Stimulated activated CD4-positive, alpha-beta T cell treated with anti-CD3 and anti-CD28 coated beads, Interleukin-12 subunit alpha, Interleukin-12 subunit beta, amount 100 ng/mL, for 24 hours (primary cell): ENCODE data around the gene PILRA.

Source experiments
- DNase-seq, 2 experiments: peaks; one replicate each; pipeline ENCODE4 v3.0.0-alpha.2; 2020; ENCODE audit warnings: low read depth in 2 of 2

Gene PILRA

DNA sequence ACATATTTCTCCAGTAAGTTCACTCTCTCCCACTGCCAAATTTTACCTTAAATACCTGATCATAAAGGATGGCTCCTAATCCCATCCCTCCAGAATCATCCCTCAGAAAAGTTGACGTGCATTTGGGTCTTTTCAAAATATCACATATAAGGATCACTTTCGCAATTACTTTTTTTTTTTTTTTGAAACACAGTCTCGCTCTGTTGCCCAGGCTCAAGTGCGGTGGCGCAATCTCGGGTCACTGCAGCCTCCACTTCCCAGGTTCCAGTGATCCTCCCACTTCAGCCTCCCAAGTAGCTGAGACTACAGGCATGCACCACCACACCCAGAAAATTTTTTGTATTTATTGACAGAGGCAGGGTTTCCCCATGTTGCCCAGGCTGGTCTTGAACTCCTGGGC lies 37.8 kb downstream of the PILRA start:
- no peak for DNase-seq

DNA sequence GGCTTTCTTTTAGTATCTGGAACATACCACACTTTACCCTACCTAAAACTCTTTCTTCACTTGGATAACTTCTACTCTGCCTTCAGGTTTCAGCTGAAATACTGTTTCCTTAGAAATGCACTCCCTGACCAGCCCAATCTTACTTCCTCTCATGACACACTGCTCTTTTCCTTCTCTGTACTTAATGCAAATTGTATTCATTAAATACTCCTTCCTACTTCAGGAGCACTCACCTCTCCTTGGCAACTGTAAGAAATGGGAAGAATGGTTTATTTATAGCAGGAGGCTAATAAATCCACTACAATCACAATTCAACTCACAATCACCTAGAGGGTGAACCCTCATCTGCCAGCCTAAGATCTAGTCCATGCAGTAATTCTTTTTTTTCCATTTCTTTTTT lies 40.1 kb downstream of the PILRA start:
- no peak for DNase-seq

DNA sequence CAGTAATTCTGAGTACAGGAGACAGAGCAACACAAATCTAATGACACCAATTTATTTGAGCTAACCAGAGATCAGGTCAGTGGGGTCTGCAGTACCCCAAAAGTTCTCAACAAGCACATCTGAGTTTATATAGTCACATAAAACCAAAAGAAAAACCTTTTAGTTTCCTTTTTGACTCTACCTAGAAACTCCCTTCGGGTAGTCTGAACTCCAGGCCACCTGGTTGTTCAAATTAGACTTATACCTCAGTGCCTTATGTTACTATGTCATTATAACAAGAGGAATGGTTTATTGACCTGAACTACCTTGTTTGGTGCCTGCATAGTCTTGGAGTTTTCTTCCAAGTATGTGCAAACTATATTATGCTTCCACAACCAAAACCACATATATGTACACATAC lies 40.6 kb downstream of the PILRA start:
- no peak for DNase-seq

DNA sequence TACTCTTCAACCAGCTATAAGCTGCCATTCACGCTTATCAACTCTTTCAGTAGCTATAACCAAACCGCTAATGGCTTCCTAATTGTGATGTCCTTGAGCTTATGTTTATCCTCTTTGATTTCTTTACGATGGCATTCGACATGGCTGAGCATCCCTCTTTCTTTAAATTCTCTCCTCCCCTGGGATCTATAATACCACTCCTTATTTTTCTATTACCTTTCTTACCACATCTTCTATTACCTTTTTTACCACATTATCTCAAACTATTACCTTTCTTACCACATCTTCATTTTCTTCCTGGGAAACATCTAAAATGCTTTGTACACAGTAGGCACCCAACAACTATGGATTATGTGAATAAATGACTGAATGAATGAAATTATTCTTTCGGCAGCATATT lies 42.2 kb downstream of the PILRA start:
- no peak for DNase-seq

DNA sequence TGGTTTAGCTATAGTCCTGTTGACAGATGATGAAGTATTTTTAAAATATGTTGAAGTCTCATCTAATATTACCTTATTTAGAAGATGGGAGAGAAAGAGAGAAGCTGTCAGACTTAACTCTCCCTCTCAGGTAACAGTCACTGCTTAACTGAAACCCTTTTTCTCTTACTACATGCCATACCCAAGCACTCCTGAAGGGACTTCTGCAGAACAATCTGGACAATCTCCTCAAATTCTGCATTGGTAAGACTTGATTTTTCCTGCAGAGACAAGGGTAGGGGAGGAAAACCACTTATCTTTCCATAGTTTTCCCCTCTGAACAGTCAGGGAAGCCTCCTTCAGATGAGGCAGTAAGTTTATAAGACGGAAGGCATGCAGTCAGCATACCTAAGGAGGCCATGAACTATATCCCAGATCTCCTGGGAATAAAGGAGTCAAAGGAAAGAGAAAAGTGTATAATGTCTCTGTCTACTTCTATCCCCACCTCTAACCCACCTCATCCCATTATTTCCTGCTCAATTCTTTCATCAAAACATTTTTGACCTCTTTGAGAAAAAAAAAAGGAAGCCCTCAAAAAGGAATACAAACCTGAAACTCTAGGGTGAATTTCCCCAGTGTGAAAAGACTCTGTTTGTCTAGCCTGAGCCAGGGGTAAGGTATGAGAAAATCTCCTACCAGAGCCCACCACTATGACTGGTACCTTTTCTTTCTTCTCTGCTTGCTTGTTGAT lies 45.8 kb downstream of the PILRA start:
- no peak for DNase-seq

DNA sequence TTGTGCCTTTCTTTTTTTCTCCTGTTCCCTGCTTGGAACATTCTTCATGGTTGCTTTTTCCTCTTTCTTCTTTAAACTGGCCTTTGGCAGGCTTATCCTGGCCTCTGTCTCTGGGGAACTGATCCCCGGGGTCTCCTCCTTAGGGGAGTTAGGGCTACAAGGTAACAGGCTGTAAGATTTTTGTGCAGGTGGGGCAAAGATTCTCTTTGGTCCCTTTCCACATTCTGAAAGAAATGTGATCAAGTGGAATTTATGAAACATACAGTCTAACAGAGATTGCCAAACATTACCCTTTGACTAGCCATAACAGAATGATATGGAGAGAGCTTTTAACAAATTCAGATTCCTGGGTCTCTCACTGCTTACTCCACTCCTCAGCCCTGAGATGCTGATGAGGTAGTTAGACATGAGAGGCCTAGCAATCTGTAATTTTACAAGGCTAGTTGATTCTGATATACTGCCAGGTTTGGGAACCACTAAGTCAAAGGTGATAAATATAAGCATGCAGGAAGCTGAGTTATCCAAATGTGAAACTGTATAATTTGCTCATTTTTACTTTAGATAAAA lies 46.5 kb downstream of the PILRA start:
- no peak for DNase-seq

DNA sequence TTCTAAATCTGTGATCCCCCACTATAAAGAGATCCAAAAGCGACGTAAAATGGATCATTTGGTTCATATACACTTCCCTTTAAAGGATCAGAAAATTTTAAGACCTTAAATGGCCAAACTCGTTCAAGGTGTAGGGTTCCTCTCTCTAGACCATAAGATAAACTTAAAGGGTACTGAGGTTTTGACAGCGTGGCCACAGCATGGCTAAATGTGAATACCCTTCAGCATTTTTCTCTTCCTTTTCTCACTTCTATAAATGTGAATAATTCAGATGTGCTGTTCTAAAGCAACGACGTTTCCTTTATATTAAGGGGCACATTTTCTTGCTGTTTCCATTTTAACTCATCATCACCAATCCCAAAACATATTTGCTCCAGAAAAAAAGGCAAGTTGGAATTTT lies 50.0 kb downstream of the PILRA start:
- DNase-seq: no peak

DNA sequence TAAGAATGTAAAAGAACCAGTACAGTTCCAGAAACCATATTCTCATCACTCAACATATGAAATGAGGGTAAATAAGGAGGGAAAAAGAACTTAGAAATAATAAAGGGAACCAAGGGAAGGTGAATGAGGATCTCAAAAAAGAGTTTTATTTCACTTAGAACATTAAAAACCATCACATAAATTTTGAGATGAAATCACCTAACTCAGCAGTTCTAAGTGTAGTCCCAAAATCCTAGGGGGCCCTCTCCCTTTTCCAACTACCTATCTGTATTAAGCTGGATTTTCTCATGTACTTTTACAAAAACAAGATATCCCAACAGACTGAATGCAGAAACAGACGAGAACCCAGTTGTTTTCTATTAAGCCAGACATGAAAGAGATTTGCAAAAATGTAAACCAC lies 52.1 kb downstream of the PILRA start:
- no peak for DNase-seq

DNA sequence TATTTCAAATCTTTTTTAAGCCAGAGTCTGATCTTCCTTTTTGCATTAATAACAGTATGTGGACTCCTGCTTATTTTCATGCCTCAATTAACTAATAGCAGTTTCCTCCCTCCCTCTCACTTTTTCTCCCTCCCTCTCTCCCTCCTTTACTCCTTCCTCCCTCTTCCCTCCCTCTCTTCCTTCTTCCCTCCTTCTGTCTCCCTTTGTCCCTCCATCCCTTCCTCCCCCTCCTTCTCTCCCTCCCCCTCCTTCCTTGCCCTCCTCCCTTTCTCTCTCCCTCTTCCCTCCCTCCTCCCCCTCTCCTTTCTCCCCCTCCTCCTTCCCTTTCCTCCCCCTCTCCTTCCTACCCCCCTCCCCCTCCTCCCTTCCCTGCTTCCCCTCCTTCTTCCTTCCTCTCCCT lies 53.2 kb downstream of the PILRA start:
- DNase-seq: no peak

DNA sequence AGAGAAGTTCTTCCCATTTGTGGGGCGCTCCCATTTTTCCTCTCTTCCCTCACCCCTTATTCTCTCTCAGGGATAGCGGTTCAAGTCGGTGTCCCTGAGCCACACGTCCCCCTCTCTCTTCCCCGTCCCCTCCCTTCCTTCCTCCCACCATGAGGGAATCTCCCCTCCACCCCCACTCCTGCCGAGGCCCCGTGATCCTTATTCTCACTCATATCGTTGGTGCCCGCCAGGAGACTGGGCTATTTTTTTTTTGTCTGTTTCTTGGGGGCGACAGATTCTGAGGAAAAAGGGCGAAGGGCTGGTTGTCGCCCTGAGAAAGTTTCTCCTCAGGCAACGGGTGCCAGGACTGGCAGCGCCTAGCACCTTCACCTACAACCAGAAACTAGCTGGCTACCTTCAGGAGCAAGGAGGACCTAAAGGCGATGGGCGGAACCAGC lies 54.5 kb downstream of the PILRA start:
- DNase-seq: no peak

DNA sequence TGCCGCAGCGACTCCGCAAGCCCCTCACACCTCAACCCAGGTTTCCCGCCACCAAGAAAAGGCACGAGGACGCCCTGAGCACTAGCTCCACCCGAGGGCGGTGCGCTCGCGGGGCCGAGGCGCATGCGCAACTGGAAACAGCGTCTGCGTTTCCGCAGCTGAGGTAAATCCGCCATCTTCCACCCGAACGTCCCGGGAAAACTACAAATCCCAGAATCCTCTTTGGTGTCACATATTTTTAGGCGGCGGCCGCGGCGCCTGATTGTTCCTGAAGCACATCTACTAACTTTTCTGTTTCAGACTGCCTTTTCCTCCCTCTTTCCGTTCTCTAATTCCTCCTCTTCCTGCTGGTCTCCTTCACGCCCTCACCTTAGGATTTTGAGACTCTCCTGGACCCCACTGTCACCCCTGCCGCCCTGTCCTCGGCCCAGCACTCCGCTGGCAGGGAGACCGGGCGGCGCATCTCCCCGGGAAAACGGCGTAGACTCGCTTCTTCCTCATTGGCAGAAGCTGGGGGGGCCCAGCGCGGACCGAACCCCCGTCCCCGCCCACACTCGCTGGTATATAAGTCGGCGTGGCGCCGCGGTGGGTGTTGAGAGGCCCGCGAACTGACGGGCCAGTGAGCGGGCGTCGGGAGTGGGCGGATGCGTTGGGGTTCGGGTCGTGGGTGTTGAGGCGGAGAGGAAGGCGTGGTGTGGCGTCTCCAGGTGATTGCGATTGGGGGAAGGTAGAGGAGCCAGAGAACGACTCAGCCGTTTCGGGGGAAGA lies 55.1 kb downstream of the PILRA start, which contains the start of gene ZCWPW1:
TSS of gene ZCWPW1 (minus strand) at position 505 of the 768 bp plus-strand sequence. CDS start 8,054 bp downstream, outside the sequence.
- peak; percentile 94 to 98 for DNase-seq

DNA sequence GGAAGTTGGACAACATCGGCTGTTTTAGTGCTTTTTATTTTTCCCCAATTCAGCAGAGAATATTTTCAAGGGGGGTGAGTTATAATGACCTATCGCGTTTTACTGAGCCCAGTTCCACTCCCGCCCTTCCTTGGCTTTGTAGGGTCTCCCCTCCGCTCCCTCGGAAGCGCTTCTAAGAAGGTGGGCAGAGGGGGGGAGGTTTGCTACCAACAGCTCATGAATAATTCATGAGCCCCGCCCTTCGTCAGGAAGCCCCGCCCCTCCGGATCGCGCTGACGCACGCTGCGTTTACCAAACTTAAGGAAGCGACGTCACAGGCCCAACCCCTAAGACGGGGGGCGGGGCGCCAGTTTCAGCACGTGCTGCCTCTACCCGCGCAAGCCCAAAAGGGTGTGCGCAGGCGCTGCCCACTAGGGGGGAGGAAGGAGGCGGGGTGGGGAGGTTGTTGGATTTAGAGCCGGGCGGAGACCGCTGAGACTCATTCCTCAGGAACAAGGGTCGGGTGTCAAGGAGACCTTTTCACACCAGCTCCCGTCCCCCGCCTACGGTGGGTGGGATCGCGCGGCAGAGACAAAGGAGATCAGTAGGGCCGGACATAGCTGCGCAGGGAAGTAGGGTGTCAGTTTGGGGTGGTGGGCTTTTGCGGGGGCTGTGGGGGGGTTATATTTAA lies 55.8 kb downstream of the PILRA start:
- DNase-seq: peak; percentile 100

DNA sequence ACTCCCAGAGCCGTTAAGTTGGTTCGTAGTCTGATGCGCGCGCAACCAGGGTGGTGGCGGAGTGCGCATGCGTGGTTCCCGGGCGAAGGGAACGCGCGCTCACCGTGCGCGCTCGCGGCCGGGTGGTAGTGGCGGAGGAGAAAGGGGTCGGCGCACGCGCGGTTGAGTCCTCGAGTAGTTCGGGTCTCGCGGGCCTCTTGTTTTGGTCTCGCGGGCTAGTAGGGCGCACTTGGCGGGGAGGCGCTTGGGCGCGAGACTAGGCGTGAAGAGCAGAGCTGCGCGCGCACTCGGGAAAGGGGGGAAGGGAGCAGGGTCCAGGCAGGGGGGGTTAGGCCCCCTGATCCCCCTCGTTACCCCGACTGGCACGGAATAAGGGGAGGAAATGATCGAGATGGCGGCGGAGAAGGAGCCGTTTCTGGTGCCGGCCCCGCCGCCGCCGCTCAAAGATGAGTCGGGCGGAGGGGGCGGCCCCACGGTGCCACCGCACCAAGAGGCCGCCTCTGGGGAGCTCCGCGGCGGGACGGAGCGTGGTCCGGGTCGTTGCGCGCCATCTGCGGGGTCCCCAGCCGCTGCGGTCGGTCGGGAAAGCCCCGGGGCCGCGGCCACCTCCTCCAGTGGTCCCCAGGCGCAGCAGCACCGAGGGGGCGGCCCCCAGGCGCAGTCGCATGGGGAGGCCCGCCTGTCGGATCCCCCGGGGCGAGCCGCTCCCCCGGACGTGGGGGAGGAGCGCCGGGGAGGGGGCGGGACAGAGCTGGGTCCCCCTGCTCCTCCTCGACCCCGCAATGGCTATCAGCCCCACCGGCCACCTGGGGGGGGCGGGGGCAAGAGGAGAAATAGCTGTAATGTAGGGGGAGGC lies 56.6 kb downstream of the PILRA start, which contains the start of gene MEPCE:
TSS of gene MEPCE (plus strand) at position 195 of the 856 bp plus-strand sequence. CDS start at position 383, 188 bp downstream.
- DNase-seq: peak; percentile 92 to 93

DNA sequence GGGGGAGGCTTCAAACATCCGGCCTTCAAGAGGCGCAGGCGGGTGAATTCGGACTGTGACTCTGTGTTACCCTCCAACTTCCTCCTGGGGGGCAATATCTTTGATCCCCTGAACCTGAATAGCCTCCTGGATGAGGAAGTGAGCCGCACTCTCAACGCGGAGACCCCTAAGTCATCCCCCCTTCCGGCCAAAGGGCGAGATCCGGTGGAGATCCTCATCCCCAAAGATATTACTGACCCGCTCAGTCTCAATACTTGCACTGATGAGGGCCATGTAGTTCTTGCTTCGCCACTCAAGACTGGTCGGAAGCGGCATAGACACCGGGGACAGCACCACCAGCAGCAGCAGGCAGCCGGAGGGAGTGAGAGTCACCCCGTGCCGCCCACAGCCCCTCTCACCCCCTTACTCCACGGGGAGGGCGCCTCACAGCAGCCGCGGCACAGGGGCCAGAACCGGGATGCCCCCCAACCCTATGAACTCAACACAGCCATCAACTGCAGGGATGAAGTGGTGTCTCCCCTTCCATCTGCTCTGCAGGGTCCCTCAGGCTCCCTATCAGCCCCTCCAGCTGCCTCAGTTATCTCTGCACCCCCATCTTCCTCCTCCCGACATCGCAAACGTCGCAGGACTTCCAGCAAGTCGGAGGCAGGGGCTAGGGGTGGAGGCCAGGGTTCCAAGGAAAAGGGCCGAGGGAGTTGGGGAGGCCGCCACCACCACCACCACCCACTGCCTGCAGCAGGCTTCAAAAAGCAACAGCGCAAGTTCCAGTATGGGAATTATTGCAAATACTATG lies 57.4 kb downstream of the PILRA start:
- DNase-seq: no peak

DNA sequence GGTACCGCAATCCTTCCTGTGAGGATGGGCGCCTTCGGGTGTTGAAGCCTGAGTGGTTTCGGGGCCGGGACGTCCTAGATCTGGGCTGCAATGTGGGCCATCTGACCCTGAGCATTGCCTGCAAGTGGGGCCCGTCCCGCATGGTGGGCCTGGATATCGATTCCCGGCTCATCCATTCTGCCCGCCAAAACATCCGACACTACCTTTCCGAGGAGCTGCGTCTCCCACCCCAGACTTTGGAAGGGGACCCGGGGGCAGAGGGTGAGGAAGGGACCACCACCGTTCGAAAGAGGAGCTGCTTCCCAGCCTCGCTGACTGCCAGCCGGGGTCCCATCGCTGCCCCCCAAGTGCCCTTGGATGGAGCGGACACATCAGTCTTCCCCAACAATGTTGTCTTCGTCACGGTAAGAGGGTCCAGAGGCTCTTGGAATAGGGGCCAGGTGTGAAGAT lies 58.0 kb downstream of the PILRA start:
- no peak for DNase-seq

DNA sequence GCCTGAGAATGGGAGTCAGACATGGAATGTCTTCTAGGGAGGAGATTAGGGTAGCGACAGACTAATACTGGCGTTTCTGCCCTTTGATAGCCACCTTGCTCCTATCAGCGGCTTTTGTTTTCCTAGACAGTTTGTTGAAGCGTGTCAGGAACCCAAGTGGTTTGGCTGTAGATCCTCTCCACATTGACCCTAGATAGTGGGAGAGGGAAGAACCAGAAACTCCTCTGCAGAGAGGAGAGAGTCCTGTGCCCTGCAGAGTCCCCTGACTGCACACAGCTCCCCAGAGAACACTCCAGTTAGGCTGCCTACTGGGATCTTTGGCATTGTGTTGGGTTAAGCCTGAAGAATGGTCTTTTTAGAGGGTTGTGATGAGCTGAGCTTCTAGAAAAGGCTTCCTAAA lies 58.8 kb downstream of the PILRA start:
- no peak for DNase-seq

DNA sequence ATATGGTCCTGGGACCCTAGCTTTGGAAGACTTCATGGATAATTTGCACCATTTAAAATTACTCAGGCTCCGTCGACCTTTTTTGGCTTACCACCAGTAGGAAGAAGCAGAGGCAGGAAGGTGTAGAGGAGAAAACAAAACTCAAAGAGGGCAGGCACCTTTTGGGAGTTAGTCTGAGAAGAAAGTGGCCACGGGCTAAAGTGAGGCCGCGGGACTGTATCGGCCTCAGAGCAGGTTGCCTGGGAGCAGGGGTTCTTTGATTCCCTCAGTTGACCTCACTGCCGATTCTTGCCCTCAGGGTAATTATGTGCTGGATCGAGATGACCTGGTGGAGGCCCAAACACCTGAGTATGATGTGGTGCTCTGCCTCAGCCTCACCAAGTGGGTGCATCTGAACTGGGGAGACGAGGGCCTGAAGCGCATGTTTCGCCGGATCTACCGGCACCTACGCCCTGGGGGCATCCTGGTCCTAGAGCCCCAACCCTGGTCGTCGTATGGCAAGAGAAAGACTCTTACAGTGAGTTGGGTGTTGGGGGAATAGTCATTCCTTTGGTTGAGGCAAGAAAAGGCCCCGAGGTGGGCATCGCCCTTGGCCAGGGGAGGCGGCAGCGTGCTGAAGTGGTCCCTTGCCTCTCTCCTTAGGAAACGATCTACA lies 59.5 kb downstream of the PILRA start:
- no peak for DNase-seq

DNA sequence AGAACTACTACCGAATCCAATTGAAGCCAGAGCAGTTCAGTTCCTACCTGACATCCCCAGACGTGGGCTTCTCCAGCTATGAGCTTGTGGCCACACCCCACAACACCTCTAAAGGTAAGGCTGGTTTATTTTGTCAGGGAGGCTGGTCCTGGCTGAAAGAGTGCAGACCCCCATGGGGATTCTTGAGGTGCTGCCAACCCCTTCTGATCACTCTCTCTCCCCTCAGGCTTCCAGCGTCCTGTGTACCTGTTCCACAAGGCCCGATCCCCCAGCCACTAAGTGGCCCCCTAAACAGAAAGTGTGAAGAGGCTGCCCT lies 59.9 kb downstream of the PILRA start:
- DNase-seq: no peak

DNA sequence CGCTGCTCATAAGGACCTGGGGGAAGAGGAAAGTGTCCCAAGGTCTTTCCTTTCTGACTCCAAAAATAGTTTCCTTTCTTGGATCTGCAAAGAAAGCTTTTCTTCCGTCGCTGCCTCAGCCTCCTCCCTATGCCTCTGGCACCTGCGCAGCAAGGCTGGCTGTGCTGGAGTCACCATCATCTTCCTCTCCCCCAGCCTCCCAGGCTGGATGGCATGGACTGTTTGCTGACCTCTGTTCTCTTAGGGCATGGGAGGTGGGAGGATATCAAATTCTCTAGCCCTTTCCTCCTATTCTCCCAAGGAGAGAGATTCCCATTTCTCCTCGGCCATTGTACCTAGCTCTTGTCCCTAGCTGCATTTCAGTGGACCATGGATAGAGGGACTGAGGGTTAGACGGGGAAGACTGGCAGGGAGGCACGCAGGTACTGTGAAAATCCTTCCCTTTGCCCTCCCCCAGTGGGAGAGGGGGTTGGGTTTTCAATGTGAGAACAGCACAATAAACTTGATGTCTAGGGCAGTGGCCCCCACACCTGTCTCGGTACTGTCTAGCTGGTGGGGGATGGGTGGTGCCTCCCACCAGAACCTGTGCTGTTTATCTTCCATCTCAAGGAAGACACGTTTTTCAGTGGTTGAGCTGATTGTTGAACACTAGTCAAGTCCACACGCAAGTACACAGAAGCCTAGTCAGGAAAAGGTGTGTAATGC lies 60.5 kb downstream of the PILRA start:
- DNase-seq: no peak
